GM19023 (cell line): ENCODE data around the gene BLOC1S1.
A peak's percentile ranks its signal among the peaks of the same experiment; 100 is the strongest.

Experiments used
- ATAC-seq: cut with Tn5 transposase; IDR thresholded peaks from one replicate; pipeline ENCODE4 v1.9.1; 2021; ENCODE audit warnings: mild to moderate bottlenecking, moderate library complexity; ENCODE audit not compliant: unreplicated experiment

BLOC1S1 gene

GRCh38 chr12:55726971-55727370, 11.1 kb downstream of the BLOC1S1 start:
- ATAC-seq, result no peak

- no peak for ATAC-seq
Observed at GRCh38 chr12:55727643-55728185, 11.9 kb downstream of the BLOC1S1 start.

- ATAC-seq, result peak; percentile 14
Observed at GRCh38 chr12:55728186-55728938, 12.5 kb downstream of the BLOC1S1 start.

- ATAC-seq, result peak; percentile 64
Observed at GRCh38 chr12:55728939-55729818, 13.3 kb downstream of the BLOC1S1 start, which contains the start of gene CD63. Gene CD63, minus strand, starts transcription at chr12:55729009. Its CDS starts 668 bp downstream, at chr12:55728341.

- ATAC-seq, result peak; percentile 45
Observed at GRCh38 chr12:55729819-55730818, 14.3 kb downstream of the BLOC1S1 start.

- no peak for ATAC-seq
Observed at GRCh38 chr12:55732288-55732687, 16.4 kb downstream of the BLOC1S1 start.

- ATAC-seq, result no peak
Observed at GRCh38 chr12:55733021-55733555, 17.2 kb downstream of the BLOC1S1 start.

- ATAC-seq, result no peak
Observed at GRCh38 chr12:55733858-55734257, 18.0 kb downstream of the BLOC1S1 start.

GRCh38 chr12:55734595-55734994, 18.7 kb downstream of the BLOC1S1 start:
- no peak for ATAC-seq

- ATAC-seq, result no peak
Observed at GRCh38 chr12:55736076-55736475, 20.2 kb downstream of the BLOC1S1 start.

- peak; percentile 38 for ATAC-seq
Observed at GRCh38 chr12:55736780-55737580, 21.1 kb downstream of the BLOC1S1 start.

GRCh38 chr12:55737581-55738122, 21.8 kb downstream of the BLOC1S1 start:
- ATAC-seq, result no peak

GRCh38 chr12:55738123-55739024, 22.5 kb downstream of the BLOC1S1 start:
- ATAC-seq, result peak; percentile 81

- ATAC-seq, result no peak
Observed at GRCh38 chr12:55739025-55739378, 23.2 kb downstream of the BLOC1S1 start.

- no peak for ATAC-seq
Observed at GRCh38 chr12:55741931-55742680, 26.3 kb downstream of the BLOC1S1 start.

GRCh38 chr12:55742719-55743405, 27.0 kb downstream of the BLOC1S1 start, which contains the start of gene GDF11:
Gene GDF11, plus strand, starts transcription at chr12:55743122. Its CDS starts 195 bp downstream, at chr12:55743317.
- peak; percentile 38 for ATAC-seq
